Common myeloid progenitor, CD34-positive (primary cell): ENCODE results near the gene FOXO6.

Source experiments
- CTCF ChIA-PET: fragments of 350-600 bp; sonication (Branson Sonifier 250); formaldehyde crosslinking; loops from one replicate; lab custom pipeline; 2021; ENCODE audit warnings: antibody characterized with exemption; lab: Charles Lee
- POLR2A ChIA-PET: fragments of 350-600 bp; sonication (Branson Sonifier 250); formaldehyde crosslinking; loops from one replicate; lab custom pipeline; 2021; ENCODE audit warnings: antibody characterized with exemption; lab: Charles Lee
- DNase-seq, 3 donors: peaks; one replicate each; pipeline versions ENCODE4 v3.0.0 to v3.0.0-alpha.2; 2013
- H3K27ac ChIP-seq, 2 experiments: 1 replicate in 1 of 2; 2 replicates in 1 of 2; pipeline ENCODE4 v1.7.0; 2013; ENCODE audit warnings: inconsistent platforms in 2 of 2, low read length in 2 of 2, mild to moderate bottlenecking in 2 of 2, low read depth in 1 of 2, moderate library complexity in 1 of 2; ENCODE audit not compliant: severe bottlenecking in 2 of 2, insufficient read depth in 1 of 2, poor library complexity in 1 of 2
- H3K27me3 ChIP-seq, 5 experiments: replicated peaks in 2 of 5; 1 replicate in 3 of 5; 2 replicates in 2 of 5; pipeline versions ENCODE4 v1.6.1 to v1.7.0; 2013; ENCODE audit warnings: low read length in 4 of 5, mild to moderate bottlenecking in 2 of 5, moderate library complexity in 2 of 5, inconsistent platforms in 1 of 5; ENCODE audit not compliant: insufficient read depth in 5 of 5, control insufficient read depth in 4 of 5
- H3K36me3 ChIP-seq, 4 experiments: 1 replicate in 2 of 4; 2 replicates in 2 of 4; pipeline versions ENCODE4 v1.6.1 to v1.7.0; 2013; ENCODE audit warnings: low read length in 3 of 4, control low read depth in 1 of 4, mild to moderate bottlenecking in 1 of 4; ENCODE audit not compliant: control insufficient read depth in 4 of 4, insufficient read depth in 4 of 4
- H3K4me1 ChIP-seq, 4 experiments: 1 replicate in 3 of 4; 2 replicates in 1 of 4; pipeline versions ENCODE4 v1.6.1 to v1.7.1; 2013; ENCODE audit warnings: low read length in 3 of 4, mild to moderate bottlenecking in 3 of 4, control low read depth in 1 of 4, inconsistent platforms in 1 of 4, moderate library complexity in 1 of 4; ENCODE audit not compliant: control insufficient read depth in 4 of 4, insufficient read depth in 4 of 4; ENCODE audit errors: control extremely low read depth in 1 of 4
- H3K4me3 ChIP-seq, 7 experiments: 1 replicate in 4 of 7; 2 replicates in 3 of 7; pipeline versions ENCODE4 v1.5.1 to v1.7.0; 2013; ENCODE audit warnings: mild to moderate bottlenecking in 7 of 7, low read length in 6 of 7, moderate library complexity in 6 of 7, inconsistent platforms in 2 of 7, low read depth in 2 of 7, control low read depth in 1 of 7; ENCODE audit not compliant: insufficient read depth in 4 of 7, control insufficient read depth in 1 of 7; ENCODE audit errors: extremely low read depth in 1 of 7
- H3K9me3 ChIP-seq, 5 experiments: 1 replicate in 4 of 5; 2 replicates in 1 of 5; pipeline versions ENCODE4 v1.6.1 to v1.7.1; 2013; ENCODE audit warnings: low read length in 4 of 5, mild to moderate bottlenecking in 2 of 5, inconsistent platforms in 1 of 5, low read depth in 1 of 5, moderate library complexity in 1 of 5; ENCODE audit not compliant: control insufficient read depth in 4 of 5, insufficient read depth in 2 of 5; ENCODE audit errors: control extremely low read depth in 1 of 5
- WGBS: methylation state at CpG from one replicate; pipeline ENCODE4 v1.1.5; 2013; ENCODE audit not compliant: insufficient coverage; 5-methylcytosine and 5-hydroxymethylcytosine counted together

The FOXO6 gene

GRCh38 chr1:41317361-41317760, 43.9 kb upstream of the FOXO6 start:
- Histone ChIP-seq H3K4me3 (no peak overlapping the region), H3K9me3 (no peaks in the 10 kb centered on the region), H3K4me1 (peaks cover 0 to 6% (median 0%) of the 10 kb centered on the region in 4 experiments), H3K36me3 (no peaks in the 10 kb centered on the region), H3K27me3 (no peaks in the 10 kb centered on the region), H3K27ac (no peak overlapping the region)
- 100% methylated on average over 4 of the region's 6 CpGs for WGBS
- ChIA-PET CTCF (interaction anchor here (0.7 to 12.7 kb wide), 5 partner anchors 10 to 114 kb away, joined by 3 to 205 read pairs (median 3); no protein-coding TSS in a partner anchor), POLR2A (no interaction called here)
- no peak for DNase-seq

DNA sequence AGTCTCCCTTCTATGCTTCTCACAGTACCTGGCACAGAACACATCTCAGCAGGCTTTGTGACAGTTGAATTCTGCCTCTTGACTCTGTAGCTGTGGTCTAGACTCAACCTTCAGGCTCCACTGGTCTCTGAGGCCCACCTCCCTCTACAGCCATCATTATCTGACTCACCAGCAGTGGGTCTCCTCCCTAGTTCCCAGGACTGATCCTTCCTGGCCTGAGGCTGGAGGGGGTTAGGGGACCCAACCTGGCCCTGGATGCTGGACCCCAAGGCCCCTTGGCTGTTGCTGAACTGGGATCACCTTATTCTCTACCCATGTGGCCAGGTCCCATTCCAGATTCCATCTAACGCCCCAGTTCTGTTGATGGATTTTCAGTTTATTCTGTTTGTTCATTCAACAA, 43.1 kb upstream of the FOXO6 start:
- peaks cover 0 to 6% (median 0%) of the 10 kb centered on the region in 4 experiments for H3K4me1 ChIP-seq
- H3K36me3 ChIP-seq: no peaks in the 10 kb centered on the region
- no peak overlapping the region for H3K4me3 ChIP-seq
- no peak for DNase-seq
- H3K9me3 ChIP-seq: no peaks in the 10 kb centered on the region
- ChIA-PET POLR2A (no interaction called here), CTCF (interaction anchor here (0.7 to 12.7 kb wide), 6 partner anchors 11 to 114 kb away, joined by 3 to 205 read pairs (median 4); no protein-coding TSS in a partner anchor)
- H3K27ac ChIP-seq: no peak overlapping the region
- H3K27me3 ChIP-seq: no peaks in the 10 kb centered on the region
- whole genome bisulfite sequencing: 88% methylated on average over 1 of the region's 1 CpG

DNA sequence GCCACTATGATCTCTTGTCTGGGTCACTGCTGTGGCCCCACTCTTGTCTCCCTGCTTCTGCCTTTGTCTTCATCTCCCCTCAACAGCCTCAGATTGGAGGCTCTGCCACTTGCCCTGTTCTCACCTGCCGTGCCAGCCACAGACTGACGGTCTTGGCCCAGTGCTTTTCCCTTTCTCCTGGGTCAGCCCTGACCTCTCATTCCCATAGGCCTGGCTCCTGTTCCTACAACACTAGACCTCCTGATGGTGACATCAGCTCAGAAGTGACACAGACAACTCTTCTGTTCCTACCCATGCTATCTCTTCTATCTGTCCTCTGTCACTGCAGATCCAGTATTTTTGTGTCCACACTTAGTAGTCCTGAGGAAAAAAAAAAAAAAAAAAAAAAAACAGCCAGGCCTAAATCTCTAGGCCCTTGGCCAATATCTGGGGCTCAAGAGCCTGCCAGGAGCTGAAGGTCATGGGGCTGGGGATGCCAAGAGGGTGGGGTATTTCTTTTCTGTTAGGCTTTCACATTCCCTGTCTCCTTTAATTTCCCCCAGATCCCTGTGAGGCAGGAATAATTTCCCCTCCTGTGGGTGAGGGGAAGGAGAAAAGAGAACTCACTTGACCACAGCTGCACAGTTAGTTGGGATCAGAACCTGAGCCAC, 42.0 kb upstream of the FOXO6 start:
- Histone ChIP-seq H3K4me3 (no peak overlapping the region), H3K9me3 (no peaks in the 10 kb centered on the region), H3K36me3 (no peaks in the 10 kb centered on the region), H3K4me1 (peaks cover 0 to 6% (median 0%) of the 10 kb centered on the region in 4 experiments), H3K27me3 (no peaks in the 10 kb centered on the region), H3K27ac (no peak overlapping the region)
- ChIA-PET POLR2A (no interaction called here), CTCF (interaction anchor here (0.9 to 12.7 kb wide), 6 partner anchors 10 to 113 kb away, joined by 3 to 205 read pairs (median 4); no protein-coding TSS in a partner anchor)
- 100% methylated on average over 2 of the region's 2 CpGs for WGBS
- DNase-seq: no peak

DNA sequence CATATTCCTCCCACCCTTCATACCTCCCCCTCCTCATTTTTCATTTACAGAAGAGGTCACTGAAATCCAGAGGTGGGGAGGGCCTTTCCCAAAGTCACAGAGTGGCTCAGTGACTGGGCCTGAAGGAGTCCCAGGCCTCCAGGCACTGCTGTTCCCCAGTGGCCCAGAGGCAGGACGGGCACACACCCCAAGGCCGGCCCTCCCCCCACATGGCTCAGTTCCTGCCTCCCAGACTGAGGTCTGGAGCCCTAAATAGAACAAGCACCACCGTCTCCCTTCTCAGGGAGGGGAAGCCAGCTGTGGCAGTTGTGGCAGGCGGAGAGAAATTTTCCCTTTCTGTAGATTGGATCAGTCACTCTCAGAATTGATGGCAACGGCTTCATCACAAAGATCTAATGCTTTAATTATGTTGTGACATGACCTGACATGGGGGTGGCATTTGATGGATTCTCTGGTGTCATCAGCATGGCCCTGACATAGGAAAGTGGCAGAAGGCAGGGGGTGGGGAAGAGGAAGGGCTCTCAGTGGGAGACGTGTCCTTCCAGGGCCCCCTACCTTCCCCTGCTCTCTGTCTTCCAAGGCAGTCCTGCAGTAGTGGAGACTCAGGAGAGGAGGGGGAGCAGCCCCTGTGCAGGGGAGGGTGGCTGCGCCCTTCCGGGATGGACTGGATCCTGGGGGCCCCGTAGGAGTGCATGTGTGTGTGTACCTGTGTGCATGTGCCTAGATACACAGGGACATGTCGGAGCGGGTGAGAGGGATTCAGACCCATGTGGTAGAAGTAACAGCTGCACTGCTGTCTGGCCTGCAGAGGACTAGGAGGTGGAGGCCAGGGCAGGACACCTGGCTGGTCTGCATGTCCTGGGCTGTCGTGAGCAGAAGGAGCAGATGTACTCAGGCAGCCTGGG, 41.2 kb upstream of the FOXO6 start:
- ChIA-PET CTCF (interaction anchor here (1.0 to 12.7 kb wide), 5 partner anchors 9 to 97 kb away, joined by 3 to 205 read pairs (median 6); no protein-coding TSS in a partner anchor), POLR2A (no interaction called here)
- no peaks in the 10 kb centered on the region for H3K9me3 ChIP-seq
- no peaks in the 10 kb centered on the region for H3K27me3 ChIP-seq
- no peak overlapping the region for H3K27ac ChIP-seq
- no peak for DNase-seq
- 95% methylated on average over 7 of the region's 12 CpGs for WGBS
- no peak overlapping the region for H3K4me3 ChIP-seq
- H3K36me3 ChIP-seq: no peaks in the 10 kb centered on the region
- peaks cover 0 to 6% (median 0%) of the 10 kb centered on the region in 4 experiments for H3K4me1 ChIP-seq

DNA sequence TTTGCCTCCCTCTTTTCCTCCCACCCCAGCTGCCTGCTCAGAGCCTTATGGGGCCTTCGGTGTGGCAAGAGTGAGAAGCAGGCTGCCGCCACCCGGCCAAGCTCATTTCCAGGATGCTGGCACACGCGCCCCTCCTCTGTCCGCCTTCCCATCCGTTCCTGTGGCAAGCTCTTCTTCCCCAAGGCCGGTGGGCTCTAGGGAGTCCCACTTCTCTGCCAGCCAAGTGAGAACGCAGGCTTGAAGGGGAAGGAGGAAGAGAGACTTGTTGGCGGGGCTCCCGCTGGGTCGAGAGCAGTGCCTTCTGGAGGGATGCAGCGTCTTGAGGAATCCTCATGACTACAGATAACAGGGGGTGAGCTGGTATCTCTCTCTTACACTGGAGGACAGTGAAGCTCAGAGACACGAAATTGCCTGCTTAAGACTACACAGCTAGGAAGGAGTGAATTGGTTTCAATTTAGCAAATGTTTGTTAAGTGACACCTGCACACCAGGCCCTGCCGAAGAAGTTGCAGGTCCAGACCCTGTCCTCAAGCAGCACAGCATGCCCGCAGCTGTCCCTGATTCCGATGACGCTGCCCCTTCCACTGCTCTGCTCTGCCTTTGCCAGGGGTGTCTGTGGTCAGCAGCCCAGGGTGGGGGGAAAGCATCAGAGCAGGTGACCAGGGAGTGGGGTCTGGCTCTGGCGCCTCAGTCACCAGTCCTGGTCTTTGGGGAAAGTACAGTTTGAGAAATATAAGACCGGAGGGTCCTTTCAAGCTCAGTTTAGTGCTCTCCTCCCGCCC, 40.1 kb upstream of the FOXO6 start:
- 92% methylated on average over 20 of the region's 21 CpGs for WGBS
- Histone ChIP-seq H3K36me3 (no peaks in the 10 kb centered on the region), H3K9me3 (no peaks in the 10 kb centered on the region), H3K4me1 (peaks cover 0 to 6% (median 0%) of the 10 kb centered on the region in 4 experiments), H3K4me3 (no peak overlapping the region), H3K27ac (no peak overlapping the region), H3K27me3 (no peaks in the 10 kb centered on the region)
- CTCF ChIA-PET: interaction anchor here (2.5 to 12.7 kb wide), 3 partner anchors 10 to 96 kb away, joined by 6 to 205 read pairs (median 17); no protein-coding TSS in a partner anchor
- POLR2A ChIA-PET: no interaction called here
- no peak for DNase-seq

- H3K36me3 ChIP-seq: no peaks in the 10 kb centered on the region
- H3K27me3 ChIP-seq: no peaks in the 10 kb centered on the region
- no peak for DNase-seq
- H3K27ac ChIP-seq: no peak overlapping the region
- POLR2A ChIA-PET: no interaction called here
- CTCF ChIA-PET: interaction anchor here (0.7 to 12.7 kb wide), 13 partner anchors 8 to 113 kb away, joined by 3 to 205 read pairs (median 4); no protein-coding TSS in a partner anchor
- H3K4me3 ChIP-seq: no peak overlapping the region
- peaks cover 0 to 6% (median 0%) of the 10 kb centered on the region in 4 experiments for H3K4me1 ChIP-seq
- WGBS: 92% methylated on average over 6 of the region's 8 CpGs
- H3K9me3 ChIP-seq: no peaks in the 10 kb centered on the region
Observed at GRCh38 chr1:41322101-41322661, 39.1 kb upstream of the FOXO6 start.
